ENCODE data around the gene PPP1R14C. TPM values are rescaled to one million over a fixed set of nuclear protein-coding genes. Genes with fewer than 3 reads are reported as not detected.

The PPP1R14C gene
- total RNA-seq, 1 donor from 2014 or later = 61.3 TPM

GRCh38 chr6:150298030-150298380 is 155.2 kb downstream of the PPP1R14C start:
- no peak for DNase-seq

- no peak for DNase-seq
Measured at GRCh38 chr6:150298676-150299075, 155.8 kb downstream of the PPP1R14C start.

Small RNA genes lying within 50 kb of the gene (small RNA-seq; reads per million reads assigned to genes)
- not detected for gene RF01210

Other genes with a start within 250 kb of the PPP1R14C start
- gene RAET1E, start 244.9 kb upstream of the PPP1R14C start, total RNA-seq = not detected
- not detected for gene RAET1G, start 219.9 kb upstream of the PPP1R14C start, total RNA-seq
- 5.3 TPM for gene ULBP2, start 201.0 kb upstream of the PPP1R14C start, total RNA-seq
- gene ULBP1, start 179.1 kb upstream of the PPP1R14C start, total RNA-seq = 3.9 TPM
- gene RAET1L, start 117.5 kb upstream of the PPP1R14C start, total RNA-seq = 0.62 TPM
- gene ULBP3, start 73.9 kb upstream of the PPP1R14C start, total RNA-seq = 6.2 TPM
- gene IYD, start 226.0 kb downstream of the PPP1R14C start, total RNA-seq = not detected

All from occipital lobe (tissue), 3 donors.